Measurements from ENCODE around the gene ZNF532. TPM values are rescaled to one million over a fixed set of nuclear protein-coding genes. Genes with fewer than 3 reads are reported as not detected.

ZNF532 gene
- total and polyA plus RNA-seq, 2 of the 13 experiments (the other 11 are each of a cell fraction or from before 2014, with no cell fraction given), result not detected

DNA sequence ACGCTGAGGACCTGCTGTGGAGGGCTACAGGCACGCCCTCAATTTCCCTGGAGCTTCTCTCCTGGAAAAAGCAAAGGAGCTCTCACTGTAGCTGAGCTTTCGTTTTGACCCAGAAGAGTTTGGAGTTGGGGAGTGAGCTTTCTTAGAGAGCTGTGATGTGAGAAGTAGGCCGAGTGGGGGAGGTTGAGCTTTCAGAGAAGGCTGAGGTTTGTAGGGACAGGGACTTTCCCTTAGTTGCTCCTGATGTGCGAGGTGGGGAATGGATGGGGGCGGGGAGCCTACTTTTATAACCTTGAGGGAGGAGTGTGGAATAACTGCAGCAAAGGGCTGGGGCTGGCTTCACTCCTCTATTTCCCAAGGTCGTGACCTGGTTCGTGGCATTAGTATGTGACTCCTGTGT is 47.1 kb downstream of the ZNF532 start:
- Histone ChIP-seq H4K20me1 (ENCODE audit: insufficient read depth, low read length) (no peaks in the 10 kb centered on the region), H3K27me3 (ENCODE audit: control insufficient read depth in 1 of 2, insufficient read depth in 2 of 2, low read length in 2 of 2) (peaks cover 3 to 51% of the 10 kb centered on the region in 2 experiments; a peak in 4 of 5 replicates), H3K4me3 (replicated peaks in 1 of 3; ENCODE audit: insufficient read depth in 1 of 3, low read depth in 2 of 3, low read length in 3 of 3) (no peak overlapping the region), H3K4me1 (ENCODE audit: insufficient read depth, low read length) (no peaks in the 10 kb centered on the region), H3K9me3 (ENCODE audit: low read length) (no peaks in the 10 kb centered on the region), H3K9ac (ENCODE audit: insufficient read depth, low read depth, low read length) (no peak overlapping the region), H3K27ac (ENCODE audit: extremely low read length, insufficient read depth, low read length) (no peak overlapping the region), H2AFZ (ENCODE audit: low read length) (no peak overlapping the region), H3K36me3 (replicated peaks in 1 of 2; ENCODE audit: control insufficient read depth in 1 of 2, insufficient read depth in 2 of 2, low read length in 2 of 2) (no peaks in the 10 kb centered on the region), H3K79me2 (ENCODE audit: insufficient read depth, low read length) (no peaks in the 10 kb centered on the region), H3K4me2 (ENCODE audit: low read depth, low read length) (no peak overlapping the region)
- BruUV-seq (replicated peaks), result no TSS peak
- intact Hi-C loops (cut with micrococcal nuclease; ENCODE audit: unreplicated experiment), result no loop called here
- DNase-seq (ENCODE audit: low spot score) (no peak), FAIRE-seq (no peak), ATAC-seq (no peak)
- in situ Hi-C loops (cut with HindIII; ENCODE audit: extremely low pct_ligation_motif_present, low pct_unique_long_range_greater_than_20kb), result no loop called here
- WGBS (ENCODE audit: low lambda C conversion rate), result 4% methylated on average over 8 of the region's 8 CpGs
- CTCF ChIA-PET (ENCODE audit: low intra/inter-chr PET ratio, low total read pairs), result no interaction called here
- POLR2A ChIA-PET, result no interaction called here
- TF ChIP-seq NFIB (CRISPR knock-in tag; IDR thresholded peaks at IDR 0.05; ENCODE audit: borderline replicate concordance), result no peak
- no peak for TF ChIP-seq FOSL2 (CRISPR knock-in tag; IDR thresholded peaks at IDR 0.05)
- no peak for TF ChIP-seq MXD3 (CRISPR knock-in tag; IDR thresholded peaks at IDR 0.05)
- no peak for TF ChIP-seq ZFAT (CRISPR knock-in tag; conservative IDR thresholded peaks at IDR 0.05)
- TF ChIP-seq, protein P1, sequence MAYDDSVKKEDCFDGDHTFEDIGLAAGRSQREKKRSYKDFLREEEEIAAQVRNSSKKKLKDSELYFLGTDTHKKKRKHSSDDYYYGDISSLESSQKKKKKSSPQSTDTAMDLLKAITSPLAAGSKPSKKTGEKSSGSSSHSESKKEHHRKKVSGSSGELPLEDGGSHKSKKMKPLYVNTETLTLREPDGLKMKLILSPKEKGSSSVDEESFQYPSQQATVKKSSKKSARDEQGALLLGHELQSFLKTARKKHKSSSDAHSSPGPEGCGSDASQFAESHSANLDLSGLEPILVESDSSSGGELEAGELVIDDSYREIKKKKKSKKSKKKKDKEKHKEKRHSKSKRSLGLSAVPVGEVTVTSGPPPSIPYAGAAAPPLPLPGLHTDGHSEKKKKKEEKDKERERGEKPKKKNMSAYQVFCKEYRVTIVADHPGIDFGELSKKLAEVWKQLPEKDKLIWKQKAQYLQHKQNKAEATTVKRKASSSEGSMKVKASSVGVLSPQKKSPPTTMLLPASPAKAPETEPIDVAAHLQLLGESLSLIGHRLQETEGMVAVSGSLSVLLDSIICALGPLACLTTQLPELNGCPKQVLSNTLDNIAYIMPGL (CRISPR knock-in tag; IDR thresholded peaks at IDR 0.05; ENCODE audit: borderline replicate concordance in 1 of 2, low read depth in 1 of 2), result no peak
- TF ChIP-seq HNRNPK (IDR thresholded peaks at IDR 0.05; ENCODE audit: low read depth, low read length, poor library complexity, severe bottlenecking), result no peak
- no peak for TF ChIP-seq CHCHD3 (CRISPR knock-in tag; IDR thresholded peaks at IDR 0.05)
- TF ChIP-seq PLRG1 (conservative IDR thresholded peaks at IDR 0.05), result no peak
- TF ChIP-seq MEIS2 (CRISPR knock-in tag; IDR thresholded peaks at IDR 0.05), result no peak
- TF ChIP-seq ZNF333 (CRISPR knock-in tag; IDR thresholded peaks at IDR 0.05; ENCODE audit: borderline replicate concordance), result no peak
- no peak for TF ChIP-seq ETV5 (CRISPR knock-in tag; IDR thresholded peaks at IDR 0.05; ENCODE audit: borderline replicate concordance)
- no peak for TF ChIP-seq ZGPAT (CRISPR knock-in tag; IDR thresholded peaks at IDR 0.05)
- no peak for TF ChIP-seq MTA1 (CRISPR knock-in tag; IDR thresholded peaks at IDR 0.05; ENCODE audit: borderline replicate concordance)
- no peak for TF ChIP-seq GPBP1L1 (CRISPR knock-in tag; IDR thresholded peaks at IDR 0.05)
- TF ChIP-seq, protein P2, sequence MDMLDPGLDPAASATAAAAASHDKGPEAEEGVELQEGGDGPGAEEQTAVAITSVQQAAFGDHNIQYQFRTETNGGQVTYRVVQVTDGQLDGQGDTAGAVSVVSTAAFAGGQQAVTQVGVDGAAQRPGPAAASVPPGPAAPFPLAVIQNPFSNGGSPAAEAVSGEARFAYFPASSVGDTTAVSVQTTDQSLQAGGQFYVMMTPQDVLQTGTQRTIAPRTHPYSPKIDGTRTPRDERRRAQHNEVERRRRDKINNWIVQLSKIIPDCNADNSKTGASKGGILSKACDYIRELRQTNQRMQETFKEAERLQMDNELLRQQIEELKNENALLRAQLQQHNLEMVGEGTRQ (IDR thresholded peaks at IDR 0.05; ENCODE audit: low read depth, low read length), result no peak
- TF ChIP-seq, protein P2 (CRISPR knock-in tag; IDR thresholded peaks at IDR 0.05; ENCODE audit: borderline replicate concordance), result no peak
- TF ChIP-seq ZNF143 (CRISPR knock-in tag; IDR thresholded peaks at IDR 0.05), result no peak
